Neutrophil (primary cell): ENCODE results near the gene ADORA1.

ENCODE experiments used
- H3K27ac ChIP-seq: fragments of 200-600 bp; sonication (generic); 2 replicates; pipeline ENCODE4 v1.5.1; 2016; ENCODE audit warnings: mild to moderate bottlenecking, moderate library complexity
- H3K27me3 ChIP-seq: fragments of 200-600 bp; sonication (generic); 2 replicates; pipeline ENCODE4 v1.6.0; 2016; ENCODE audit warnings: mild to moderate bottlenecking
- H3K36me3 ChIP-seq: fragments of 200-600 bp; sonication (generic); 2 replicates; pipeline ENCODE4 v1.5.1; 2017
- H3K4me1 ChIP-seq, 2 experiments: fragments of 200-600 bp in 1 of 2; sonication (generic) in 1 of 2; 1 replicate in 1 of 2; 2 replicates in 1 of 2; pipeline versions ENCODE4 v1.5.1 to v1.6.1; 2013 to 2016; ENCODE audit warnings: low read depth in 1 of 2, low read length in 1 of 2, mild to moderate bottlenecking in 1 of 2, moderate library complexity in 1 of 2; ENCODE audit not compliant: control insufficient read depth in 1 of 2, insufficient read depth in 1 of 2
- H3K4me3 ChIP-seq, 2 experiments: fragments of 200-600 bp in 1 of 2; sonication (generic) in 1 of 2; 1 replicate in 1 of 2; 2 replicates in 1 of 2; pipeline ENCODE4 v1.5.1; 2013 to 2016; ENCODE audit warnings: low read depth in 1 of 2, low read length in 1 of 2, mild to moderate bottlenecking in 1 of 2, moderate library complexity in 1 of 2
- H3K9me3 ChIP-seq: fragments of 200-600 bp; sonication (generic); 2 replicates; pipeline ENCODE4 v1.5.1; 2016
- TF ChIP-seq, protein P1 (sequence below): fragments of 200-600 bp; sonication (generic); IDR thresholded peaks from 2 replicates; pipeline ENCODE4 v1.5.1; 2016; ENCODE audit warnings: antibody characterized with exemption

The ADORA1 gene

DNA sequence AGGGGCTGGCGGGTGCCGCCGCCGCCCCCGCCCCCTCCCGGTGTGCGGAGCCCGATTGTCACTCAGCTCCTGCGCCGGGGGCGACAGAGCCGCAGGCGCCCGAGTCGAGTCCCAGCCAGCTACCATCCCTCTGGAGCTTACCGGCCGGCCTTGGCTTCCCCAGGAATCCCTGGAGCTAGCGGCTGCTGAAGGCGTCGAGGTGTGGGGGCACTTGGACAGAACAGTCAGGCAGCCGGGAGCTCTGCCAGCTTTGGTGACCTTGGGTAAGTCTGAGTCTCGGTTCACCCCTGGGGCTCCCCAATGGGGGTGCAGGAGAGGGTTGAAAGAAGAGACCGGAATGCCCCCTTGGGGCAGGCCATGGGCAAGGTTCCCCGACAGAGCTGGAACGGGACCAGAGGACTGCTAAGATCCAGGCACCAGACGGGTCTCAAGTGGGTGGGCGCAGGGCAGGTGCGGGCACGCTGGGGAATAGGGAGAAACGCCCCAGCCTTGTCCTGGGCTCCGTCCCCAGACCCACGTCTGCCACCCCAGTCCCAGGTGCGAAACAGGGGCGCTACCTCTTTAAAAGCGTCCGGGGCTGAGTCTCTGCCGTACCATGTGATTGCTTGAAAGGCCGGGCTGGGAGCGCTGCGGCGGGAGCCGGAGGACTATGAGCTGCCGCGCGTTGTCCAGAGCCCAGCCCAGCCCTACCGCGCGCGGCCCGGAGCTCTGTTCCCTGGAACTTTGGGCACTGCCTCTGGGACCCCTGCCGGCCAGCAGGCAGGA, at the start of gene ADORA1:
TSS of gene ADORA1 (plus strand) at position 61 of the 765 bp plus-strand sequence. CDS start 1,116 bp downstream, outside the sequence.
- Histone ChIP-seq H3K36me3 (no peaks in the 10 kb centered on the region), H3K9me3 (no peaks in the 10 kb centered on the region), H3K4me3 (no peak within 1 kb of the TSS), H3K27ac (no peak within 1 kb of the TSS), H3K4me1 (peaks cover 20 to 27% of the 10 kb centered on the region in 2 experiments), H3K27me3 (peaks cover 98% of the 10 kb centered on the region)
- TF ChIP-seq, protein P1, sequence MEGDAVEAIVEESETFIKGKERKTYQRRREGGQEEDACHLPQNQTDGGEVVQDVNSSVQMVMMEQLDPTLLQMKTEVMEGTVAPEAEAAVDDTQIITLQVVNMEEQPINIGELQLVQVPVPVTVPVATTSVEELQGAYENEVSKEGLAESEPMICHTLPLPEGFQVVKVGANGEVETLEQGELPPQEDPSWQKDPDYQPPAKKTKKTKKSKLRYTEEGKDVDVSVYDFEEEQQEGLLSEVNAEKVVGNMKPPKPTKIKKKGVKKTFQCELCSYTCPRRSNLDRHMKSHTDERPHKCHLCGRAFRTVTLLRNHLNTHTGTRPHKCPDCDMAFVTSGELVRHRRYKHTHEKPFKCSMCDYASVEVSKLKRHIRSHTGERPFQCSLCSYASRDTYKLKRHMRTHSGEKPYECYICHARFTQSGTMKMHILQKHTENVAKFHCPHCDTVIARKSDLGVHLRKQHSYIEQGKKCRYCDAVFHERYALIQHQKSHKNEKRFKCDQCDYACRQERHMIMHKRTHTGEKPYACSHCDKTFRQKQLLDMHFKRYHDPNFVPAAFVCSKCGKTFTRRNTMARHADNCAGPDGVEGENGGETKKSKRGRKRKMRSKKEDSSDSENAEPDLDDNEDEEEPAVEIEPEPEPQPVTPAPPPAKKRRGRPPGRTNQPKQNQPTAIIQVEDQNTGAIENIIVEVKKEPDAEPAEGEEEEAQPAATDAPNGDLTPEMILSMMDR: no peak

GRCh38 chr1:203077956-203078355, 49.6 kb upstream of the ADORA1 start:
- Histone ChIP-seq H3K36me3 (peaks cover 17% of the 10 kb centered on the region), H3K9me3 (no peaks in the 10 kb centered on the region), H3K4me3 (no peak overlapping the region), H3K27ac (no peak overlapping the region), H3K4me1 (peaks cover 28% of the 10 kb centered on the region in 2 experiments), H3K27me3 (no peaks in the 10 kb centered on the region)
- TF ChIP-seq, protein P1: no peak

GRCh38 chr1:203078478-203078877, 49.0 kb upstream of the ADORA1 start:
- no peaks in the 10 kb centered on the region for H3K9me3 ChIP-seq
- H3K4me1 ChIP-seq: peaks cover 32 to 33% of the 10 kb centered on the region in 2 experiments
- no peak overlapping the region for H3K27ac ChIP-seq
- H3K36me3 ChIP-seq: peaks cover 17% of the 10 kb centered on the region
- H3K27me3 ChIP-seq: no peaks in the 10 kb centered on the region
- no peak overlapping the region for H3K4me3 ChIP-seq
- TF ChIP-seq, protein P1: no peak

- Histone ChIP-seq H3K9me3 (no peaks in the 10 kb centered on the region), H3K4me3 (no peak overlapping the region), H3K36me3 (peaks cover 17% of the 10 kb centered on the region), H3K4me1 (peaks cover 26% of the 10 kb centered on the region in 2 experiments), H3K27me3 (no peaks in the 10 kb centered on the region), H3K27ac (no peak overlapping the region)
- TF ChIP-seq, protein P1: no peak
These were observed 47.1 kb upstream of the ADORA1 start for GRCh38 chr1:203080456-203080855.

GRCh38 chr1:203081465-203082230, 45.9 kb upstream of the ADORA1 start:
- no peak overlapping the region for H3K27ac ChIP-seq
- H3K4me1 ChIP-seq: peaks cover 15 to 16% of the 10 kb centered on the region in 2 experiments
- TF ChIP-seq, protein P1: no peak
- no peak overlapping the region for H3K4me3 ChIP-seq
- H3K9me3 ChIP-seq: no peaks in the 10 kb centered on the region
- no peaks in the 10 kb centered on the region for H3K27me3 ChIP-seq
- H3K36me3 ChIP-seq: peaks cover 17% of the 10 kb centered on the region
